Neural progenitor cell (in vitro differentiated cells): ENCODE data around the gene KLHL35. TPM values are rescaled to one million over a fixed set of nuclear protein-coding genes. Genes with fewer than 3 reads are reported as not detected.

Source experiments
- DNase-seq: peaks from one replicate; pipeline ENCODE4 v3.0.0-alpha.2; 2016; ENCODE audit warnings: low spot score
- H2AFZ ChIP-seq: fragments of 200-600 bp; sonication (generic); replicated peaks from 2 replicates; pipeline ENCODE4 v1.6.1; 2016; ENCODE audit warnings: antibody characterized with exemption
- H3F3A ChIP-seq: fragments of 200-600 bp; sonication (generic); 2 replicates; pipeline ENCODE4 v1.6.1; 2016; ENCODE audit warnings: antibody characterized with exemption, low read depth
- H3K27ac ChIP-seq: fragments of 200-600 bp; sonication (generic); 2 replicates; pipeline ENCODE4 v1.5.1; 2016; ENCODE audit warnings: mild to moderate bottlenecking
- H3K27me3 ChIP-seq: fragments of 200-600 bp; sonication (generic); 2 replicates; pipeline ENCODE4 v1.6.1; 2016; ENCODE audit warnings: mild to moderate bottlenecking, moderate library complexity
- H3K36me3 ChIP-seq: fragments of 200-600 bp; sonication (generic); 2 replicates; pipeline ENCODE4 v1.5.1; 2016
- H3K4me1 ChIP-seq: fragments of 200-600 bp; sonication (generic); 2 replicates; pipeline ENCODE4 v1.6.1; 2016; ENCODE audit warnings: mixed run types
- H3K4me2 ChIP-seq: fragments of 200-600 bp; sonication (generic); 2 replicates; pipeline ENCODE4 v1.6.1; 2016
- H3K4me3 ChIP-seq: fragments of 200-600 bp; sonication (generic); 2 replicates; pipeline ENCODE4 v1.5.1; 2016
- H3K79me2 ChIP-seq: fragments of 200-600 bp; sonication (generic); 2 replicates; pipeline ENCODE4 v1.6.1; 2016; ENCODE audit warnings: low read depth
- H3K9ac ChIP-seq: fragments of 200-600 bp; sonication (generic); 2 replicates; pipeline ENCODE4 v1.6.1; 2016
- H3K9me3 ChIP-seq: fragments of 200-600 bp; sonication (generic); 2 replicates; pipeline ENCODE4 v1.5.1; 2016; ENCODE audit warnings: low read depth
- H4K20me1 ChIP-seq: fragments of 200-600 bp; sonication (generic); 2 replicates; pipeline ENCODE4 v1.6.1; 2016; ENCODE audit warnings: low read depth
- H3K27ac Mint-ChIP-seq: 3 replicates; pipeline ENCODE4 v1.8.0; 2021; ENCODE audit warnings: mixed read lengths
- H3K27me3 Mint-ChIP-seq: 2 replicates; pipeline ENCODE4 v1.8.0; 2022; ENCODE audit warnings: low read depth, mild to moderate bottlenecking, inconsistent platforms, moderate library complexity, mixed read lengths; ENCODE audit not compliant: insufficient read depth
- H3K36me3 Mint-ChIP-seq: 3 replicates; pipeline ENCODE4 v1.8.0; 2021; ENCODE audit warnings: mixed read lengths
- H3K4me1 Mint-ChIP-seq: 3 replicates; pipeline ENCODE4 v1.8.0; 2021; ENCODE audit warnings: mixed read lengths
- H3K4me3 Mint-ChIP-seq: 3 replicates; pipeline ENCODE4 v1.8.0; 2021; ENCODE audit warnings: mild to moderate bottlenecking, moderate library complexity, mixed read lengths
- H3K9me3 Mint-ChIP-seq: 3 replicates; pipeline ENCODE4 v1.8.0; 2020; ENCODE audit warnings: mixed read lengths
- CTCF ChIP-seq: fragments of 200-600 bp; sonication (generic); IDR thresholded peaks from 2 replicates; pipeline ENCODE4 v1.5.1; 2017; ENCODE audit warnings: antibody characterized with exemption, mild to moderate bottlenecking
- EZH2 ChIP-seq: fragments of 200-600 bp; sonication (generic); IDR thresholded peaks from 2 replicates; pipeline ENCODE4 v1.6.1; 2017; ENCODE audit warnings: antibody characterized with exemption, mild to moderate bottlenecking, moderate library complexity
- EZH2phosphoT487 ChIP-seq: fragments of 200-600 bp; sonication (generic); IDR thresholded peaks from 2 replicates; pipeline ENCODE4 v1.6.1; 2017; ENCODE audit warnings: antibody characterized with exemption
- total RNA-seq: library from RNA; depleted of rRNA; stranded (reverse); fragments of >200 nt; gene quantifications from 2 replicates; pipeline ENCODE4 v1.2.3, GENCODE V29; 2015; ENCODE audit warnings: low replicate concordance

The KLHL35 gene
- total RNA-seq, 1 donor from 2014 or later, result 1.2 TPM

GRCh38 chr11:75399344-75400145, 33.5 kb downstream of the KLHL35 start, which contains the start of gene RPS3:
RPS3 (plus strand) TSS chr11:75399518; CDS start chr11:75399548, 30 bp downstream.
- DNase-seq, result peak; percentile 96
- H3K27ac Mint-ChIP-seq, result peak within 1 kb of the TSS; percentile 98
- TF ChIP-seq CTCF (peak; percentile 42), EZH2 (no peak)
- peaks cover 53% of the 10 kb centered on the region for H3K79me2 ChIP-seq
- H3K4me3 Mint-ChIP-seq, result peak within 1 kb of the TSS; percentile 98
- peaks cover 15% of the 10 kb centered on the region for H3K4me1 ChIP-seq
- peaks cover 3% of the 10 kb centered on the region for H3K27me3 Mint-ChIP-seq
- peak within 1 kb of the TSS; percentile 98 for H3K27ac ChIP-seq
- H3F3A ChIP-seq, result peaks cover 56% of the 10 kb centered on the region
- peak within 1 kb of the TSS; percentile 90 for H2AFZ ChIP-seq
- H3K27me3 ChIP-seq, result no peaks in the 10 kb centered on the region
- peak within 1 kb of the TSS; percentile 96 for H3K9ac ChIP-seq
- H4K20me1 ChIP-seq, result peaks cover 51% of the 10 kb centered on the region
- peak within 1 kb of the TSS; percentile 93 for H3K4me3 ChIP-seq
- peak within 1 kb of the TSS; percentile 91 for H3K4me2 ChIP-seq
- H3K9me3 ChIP-seq, result no peaks in the 10 kb centered on the region
- peaks cover 37% of the 10 kb centered on the region for H3K4me1 Mint-ChIP-seq
- H3K9me3 Mint-ChIP-seq, result no peaks in the 10 kb centered on the region
- H3K36me3 ChIP-seq, result peaks cover 31% of the 10 kb centered on the region
- peaks cover 32% of the 10 kb centered on the region for H3K36me3 Mint-ChIP-seq

- Mint-ChIP-seq H3K27ac (peak overlapping the region; percentile 98), H3K4me3 (peak overlapping the region; percentile 98), H3K36me3 (peaks cover 26% of the 10 kb centered on the region), H3K4me1 (peaks cover 36% of the 10 kb centered on the region), H3K9me3 (no peaks in the 10 kb centered on the region), H3K27me3 (peaks cover 2% of the 10 kb centered on the region)
- Histone ChIP-seq H3K79me2 (peaks cover 46% of the 10 kb centered on the region), H3K9ac (no peak overlapping the region), H4K20me1 (peaks cover 44% of the 10 kb centered on the region), H3K27me3 (no peaks in the 10 kb centered on the region), H3K27ac (no peak overlapping the region), H3K9me3 (no peaks in the 10 kb centered on the region), H3K4me3 (no peak overlapping the region), H3K36me3 (peaks cover 28% of the 10 kb centered on the region), H3F3A (peaks cover 49% of the 10 kb centered on the region), H2AFZ (peak overlapping the region; percentile 90), H3K4me2 (no peak overlapping the region), H3K4me1 (peaks cover 15% of the 10 kb centered on the region)
- TF ChIP-seq EZH2 (no peak), CTCF (no peak), EZH2phosphoT487 (no peak)
- DNase-seq, result no peak
Observed at GRCh38 chr11:75398906-75399305, 34.1 kb downstream of the KLHL35 start.

GRCh38 chr11:75394085-75394840, 38.7 kb downstream of the KLHL35 start:
- peaks cover 2% of the 10 kb centered on the region for H3K27me3 Mint-ChIP-seq
- Histone ChIP-seq H3K79me2 (no peaks in the 10 kb centered on the region), H3F3A (peaks cover 6% of the 10 kb centered on the region), H4K20me1 (no peaks in the 10 kb centered on the region), H3K4me2 (no peak overlapping the region), H3K27ac (no peak overlapping the region), H2AFZ (no peak overlapping the region), H3K4me3 (no peak overlapping the region), H3K4me1 (peaks cover under 1% of the 10 kb centered on the region), H3K9ac (no peak overlapping the region), H3K36me3 (no peaks in the 10 kb centered on the region), H3K9me3 (no peaks in the 10 kb centered on the region), H3K27me3 (no peaks in the 10 kb centered on the region)
- no peak overlapping the region for H3K27ac Mint-ChIP-seq
- DNase-seq, result no peak
- H3K9me3 Mint-ChIP-seq, result no peaks in the 10 kb centered on the region
- H3K4me1 Mint-ChIP-seq, result peaks cover 9% of the 10 kb centered on the region
- no peak overlapping the region for H3K4me3 Mint-ChIP-seq
- TF ChIP-seq CTCF, result no peak
- TF ChIP-seq EZH2, result no peak
- no peak for TF ChIP-seq EZH2phosphoT487
- no peaks in the 10 kb centered on the region for H3K36me3 Mint-ChIP-seq
